DND-41 (cell line): ENCODE measurements around the gene AKAP9.

ENCODE experiments used
- ATAC-seq: fragments of 200-7000 bp; cut with Tn5 transposase; 3 replicates; pipeline ENCODE4 v1.9.1; 2021; ENCODE audit warnings: low read depth; ENCODE audit not compliant: insufficient read depth
- DNase-seq: peaks from one replicate; pipeline ENCODE4 v3.0.0-alpha.2; 2020
- H2AFZ ChIP-seq: 2 replicates; pipeline ENCODE4 v1.6.0; 2012; ENCODE audit warnings: low read depth, low read length
- H3K27ac ChIP-seq: 2 replicates; pipeline ENCODE4 v1.5.1; 2012; ENCODE audit warnings: low read length, inconsistent platforms
- H3K27me3 ChIP-seq: fragments of 200-600 bp; sonication (generic); 2 replicates; pipeline ENCODE4 v1.6.0; 2012; ENCODE audit warnings: low read length, mild to moderate bottlenecking, inconsistent platforms; ENCODE audit not compliant: insufficient read depth, poor library complexity
- H3K36me3 ChIP-seq: 2 replicates; pipeline ENCODE4 v1.5.1; 2012; ENCODE audit warnings: low read length, inconsistent platforms; ENCODE audit not compliant: insufficient read depth
- H3K4me1 ChIP-seq: 2 replicates; pipeline ENCODE4 v1.5.1; 2012; ENCODE audit warnings: mild to moderate bottlenecking, low read length; ENCODE audit not compliant: insufficient read depth
- H3K4me2 ChIP-seq: 2 replicates; pipeline ENCODE4 v1.6.0; 2012; ENCODE audit warnings: mild to moderate bottlenecking, moderate library complexity, low read length, inconsistent platforms; ENCODE audit not compliant: insufficient read depth
- H3K4me3 ChIP-seq, 2 experiments: fragments of 200-600 bp in 1 of 2; shearing (Covaris generic) in 1 of 2; 2 replicates each; pipeline ENCODE4 v1.5.1; 2012 to 2016; ENCODE audit warnings: inconsistent platforms in 2 of 2, low read length in 2 of 2, mild to moderate bottlenecking in 2 of 2, low read depth in 1 of 2, moderate library complexity in 1 of 2
- H3K79me2 ChIP-seq: 2 replicates; pipeline ENCODE4 v1.6.0; 2012; ENCODE audit warnings: low read length, inconsistent platforms; ENCODE audit not compliant: insufficient read depth
- H3K9ac ChIP-seq: 2 replicates; pipeline ENCODE4 v1.6.0; 2012; ENCODE audit warnings: low read depth, mild to moderate bottlenecking, inconsistent platforms, low read length, moderate library complexity
- H3K9me3 ChIP-seq: 2 replicates; pipeline ENCODE4 v1.5.1; 2012; ENCODE audit warnings: low read length, moderate library complexity, mild to moderate bottlenecking, inconsistent platforms; ENCODE audit not compliant: insufficient read depth, severe bottlenecking
- H4K20me1 ChIP-seq: 2 replicates; pipeline ENCODE4 v1.6.0; 2012; ENCODE audit warnings: low read length; ENCODE audit not compliant: insufficient read depth
- EZH2 ChIP-seq: IDR thresholded peaks from 3 replicates; pipeline ENCODE4 v1.6.1; 2012; ENCODE audit warnings: borderline replicate concordance, low read depth, mild to moderate bottlenecking, moderate library complexity, low read length, inconsistent platforms; ENCODE audit not compliant: severe bottlenecking
- TF ChIP-seq, protein P1 (sequence below): IDR thresholded peaks from 2 replicates; pipeline ENCODE4 v1.5.1; 2012; ENCODE audit warnings: borderline replicate concordance, low read length, moderate library complexity, mild to moderate bottlenecking; ENCODE audit not compliant: poor library complexity, severe bottlenecking; ENCODE audit errors: extremely low read depth

Gene AKAP9

DNA sequence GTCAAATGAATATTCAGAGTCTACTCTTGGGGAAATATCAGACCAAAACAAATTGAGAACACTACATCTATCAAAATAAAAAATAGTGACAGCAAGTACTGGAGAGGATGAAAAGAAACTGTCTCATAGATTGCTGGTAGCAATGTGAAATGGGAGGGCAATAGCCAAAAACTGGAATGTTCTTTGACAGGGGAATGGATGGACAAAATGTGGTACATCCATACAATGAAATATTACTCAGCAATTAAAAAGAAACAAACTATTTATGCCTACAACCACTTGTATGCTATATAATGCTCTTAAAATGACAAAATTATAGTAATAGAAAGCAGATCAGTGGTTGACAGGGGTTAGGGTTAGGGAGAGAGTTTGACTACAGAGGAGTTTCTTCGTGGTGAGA lies 147.6 kb downstream of the AKAP9 start:
- Histone ChIP-seq H3K4me1 (no peaks in the 10 kb centered on the region), H3K9ac (no peak overlapping the region), H3K27ac (no peak overlapping the region), H3K27me3 (no peaks in the 10 kb centered on the region), H3K4me3 (no peak overlapping the region), H3K4me2 (no peak overlapping the region), H3K9me3 (no peaks in the 10 kb centered on the region), H2AFZ (no peak overlapping the region), H4K20me1 (no peaks in the 10 kb centered on the region), H3K36me3 (peaks cover 75% of the 10 kb centered on the region), H3K79me2 (no peaks in the 10 kb centered on the region)
- DNase-seq (no peak), ATAC-seq (no peak)
- TF ChIP-seq, protein P1, sequence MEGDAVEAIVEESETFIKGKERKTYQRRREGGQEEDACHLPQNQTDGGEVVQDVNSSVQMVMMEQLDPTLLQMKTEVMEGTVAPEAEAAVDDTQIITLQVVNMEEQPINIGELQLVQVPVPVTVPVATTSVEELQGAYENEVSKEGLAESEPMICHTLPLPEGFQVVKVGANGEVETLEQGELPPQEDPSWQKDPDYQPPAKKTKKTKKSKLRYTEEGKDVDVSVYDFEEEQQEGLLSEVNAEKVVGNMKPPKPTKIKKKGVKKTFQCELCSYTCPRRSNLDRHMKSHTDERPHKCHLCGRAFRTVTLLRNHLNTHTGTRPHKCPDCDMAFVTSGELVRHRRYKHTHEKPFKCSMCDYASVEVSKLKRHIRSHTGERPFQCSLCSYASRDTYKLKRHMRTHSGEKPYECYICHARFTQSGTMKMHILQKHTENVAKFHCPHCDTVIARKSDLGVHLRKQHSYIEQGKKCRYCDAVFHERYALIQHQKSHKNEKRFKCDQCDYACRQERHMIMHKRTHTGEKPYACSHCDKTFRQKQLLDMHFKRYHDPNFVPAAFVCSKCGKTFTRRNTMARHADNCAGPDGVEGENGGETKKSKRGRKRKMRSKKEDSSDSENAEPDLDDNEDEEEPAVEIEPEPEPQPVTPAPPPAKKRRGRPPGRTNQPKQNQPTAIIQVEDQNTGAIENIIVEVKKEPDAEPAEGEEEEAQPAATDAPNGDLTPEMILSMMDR, result no peak
- TF ChIP-seq EZH2, result no peak

- no peak for TF ChIP-seq EZH2
- TF ChIP-seq, protein P1, result no peak
- H3K79me2 ChIP-seq, result no peaks in the 10 kb centered on the region
- DNase-seq, result no peak
Observed at GRCh38 chr7:92092210-92092609, 151.5 kb downstream of the AKAP9 start.

DNA sequence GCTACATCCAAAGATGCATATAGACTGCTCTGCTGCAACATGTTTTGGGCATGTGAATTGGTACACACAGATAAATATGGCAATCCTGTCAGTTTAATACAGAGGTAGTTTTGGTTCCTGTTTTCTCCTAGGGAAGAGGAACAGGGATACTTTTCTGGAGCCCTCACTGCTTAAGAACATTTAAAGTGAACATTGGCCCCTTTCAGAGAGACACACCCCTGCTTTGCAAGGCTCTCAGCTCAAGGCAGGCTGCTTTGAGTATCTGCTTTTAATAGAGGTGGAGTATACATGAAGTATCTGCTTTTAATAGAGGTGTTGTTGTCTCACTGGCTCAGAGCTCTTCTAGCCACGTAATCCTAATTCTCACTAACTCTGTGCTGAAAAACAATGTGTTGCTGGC lies 154.7 kb downstream of the AKAP9 start:
- no peak for DNase-seq

More at GRCh38 chr7:92092210-92092609, 151.5 kb downstream of the AKAP9 start:
- H4K20me1 ChIP-seq, result no peaks in the 10 kb centered on the region
- ATAC-seq, result no peak
- no peak overlapping the region for H3K9ac ChIP-seq
- no peaks in the 10 kb centered on the region for H3K4me1 ChIP-seq
- no peak overlapping the region for H3K4me3 ChIP-seq
- H3K4me2 ChIP-seq, result no peak overlapping the region
- peaks cover 60% of the 10 kb centered on the region; the same call in 1 of the 2 replicates for H3K36me3 ChIP-seq
- no peaks in the 10 kb centered on the region for H3K9me3 ChIP-seq
- H3K27me3 ChIP-seq, result no peaks in the 10 kb centered on the region
- no peak overlapping the region for H3K27ac ChIP-seq
- no peak overlapping the region for H2AFZ ChIP-seq

More for the DNA sequence above, 154.7 kb downstream of the AKAP9 start:
- ATAC-seq, result no peak
- Histone ChIP-seq H4K20me1 (no peaks in the 10 kb centered on the region), H3K27me3 (no peaks in the 10 kb centered on the region), H3K27ac (no peak overlapping the region), H3K4me1 (no peaks in the 10 kb centered on the region), H3K9me3 (no peaks in the 10 kb centered on the region), H3K4me2 (no peak overlapping the region), H3K9ac (no peak overlapping the region), H3K79me2 (no peaks in the 10 kb centered on the region), H2AFZ (no peak overlapping the region), H3K36me3 (peaks cover 62% of the 10 kb centered on the region), H3K4me3 (no peak overlapping the region)
- TF ChIP-seq EZH2, result no peak
- TF ChIP-seq, protein P1, result no peak
